ENCODE measurements around the gene CHI3L2. TPM values are rescaled to one million over a fixed set of nuclear protein-coding genes. Genes with fewer than 3 reads are reported as not detected.

Gene CHI3L2
- total and polyA plus RNA-seq, 10 of the 15 experiments (the other 5 are each of a cell fraction or from before 2014, with no cell fraction given): 37.1 to 508 (median 98.3) TPM

DNA sequence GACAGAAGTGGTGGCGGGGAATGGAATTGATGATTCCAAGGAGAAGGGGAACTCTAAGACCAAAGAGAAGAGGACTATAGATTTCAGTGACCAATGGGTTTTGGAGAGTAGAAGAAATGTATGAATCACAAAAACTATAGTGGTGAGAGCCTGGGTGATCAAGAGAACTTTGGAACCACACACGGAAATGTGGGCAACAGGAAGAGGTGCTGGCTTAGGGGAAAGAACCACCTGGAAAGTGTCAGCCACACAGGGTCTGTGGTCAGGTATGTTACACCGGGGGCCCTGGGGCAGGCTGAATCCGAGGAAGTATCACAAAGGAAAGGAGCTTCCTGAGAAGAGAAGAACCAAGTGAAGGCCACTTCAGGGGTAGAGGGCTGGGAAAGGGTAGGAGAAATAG lies 51.6 kb downstream of the CHI3L2 start:
- no TSS peak for BruUV-seq (replicated peaks)
- H3K79me2 ChIP-seq (ENCODE audit: control insufficient read depth, insufficient read depth, low read length): no peaks in the 10 kb centered on the region
- peaks cover 4% of the 10 kb centered on the region for H3K4me1 ChIP-seq (ENCODE audit: control insufficient read depth, insufficient read depth, low read length)
- no peak overlapping the region for H3K4me2 ChIP-seq (ENCODE audit: control insufficient read depth, insufficient read depth)
- H2AFZ ChIP-seq (ENCODE audit: control insufficient read depth, low read depth, low read length): no peak overlapping the region
- no peaks in the 10 kb centered on the region for H3K27me3 ChIP-seq (replicated peaks in 1 of 2; ENCODE audit: control insufficient read depth in 2 of 2, insufficient read depth in 2 of 2, low read length in 1 of 2)
- intact Hi-C loops (cut with micrococcal nuclease; ENCODE audit: unreplicated experiment) (no loop called here), in situ Hi-C loops (cut with MboI) (no loop called here)
- ATAC-seq (no peak), FAIRE-seq (no peak), DNase-seq (ENCODE audit: low read depth, low spot score) (no peak)
- peaks cover 3% of the 10 kb centered on the region; the same call in 2 of the 3 replicates for H3K9me3 ChIP-seq (replicated peaks; ENCODE audit: control insufficient read depth, insufficient read depth, low read length)
- SMC1A ChIA-PET (ENCODE audit: uncharacterized antibody, unreplicated experiment): no interaction called here
- TF ChIP-seq, protein P1, sequence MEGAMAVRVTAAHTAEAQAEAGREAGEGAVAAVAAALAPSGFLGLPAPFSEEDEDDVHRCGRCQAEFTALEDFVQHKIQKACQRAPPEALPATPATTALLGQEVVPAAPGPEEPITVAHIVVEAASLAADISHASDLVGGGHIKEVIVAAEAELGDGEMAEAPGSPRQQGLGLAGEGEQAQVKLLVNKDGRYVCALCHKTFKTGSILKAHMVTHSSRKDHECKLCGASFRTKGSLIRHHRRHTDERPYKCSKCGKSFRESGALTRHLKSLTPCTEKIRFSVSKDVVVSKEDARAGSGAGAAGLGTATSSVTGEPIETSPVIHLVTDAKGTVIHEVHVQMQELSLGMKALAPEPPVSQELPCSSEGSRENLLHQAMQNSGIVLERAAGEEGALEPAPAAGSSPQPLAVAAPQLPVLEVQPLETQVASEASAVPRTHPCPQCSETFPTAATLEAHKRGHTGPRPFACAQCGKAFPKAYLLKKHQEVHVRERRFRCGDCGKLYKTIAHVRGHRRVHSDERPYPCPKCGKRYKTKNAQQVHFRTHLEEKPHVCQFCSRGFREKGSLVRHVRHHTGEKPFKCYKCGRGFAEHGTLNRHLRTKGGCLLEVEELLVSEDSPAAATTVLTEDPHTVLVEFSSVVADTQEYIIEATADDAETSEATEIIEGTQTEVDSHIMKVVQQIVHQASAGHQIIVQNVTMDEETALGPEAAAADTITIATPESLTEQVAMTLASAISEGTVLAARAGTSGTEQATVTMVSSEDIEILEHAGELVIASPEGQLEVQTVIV (IDR thresholded peaks at IDR 0.05; ENCODE audit: borderline replicate concordance, partially characterized antibody): no peak
- TF ChIP-seq, protein P2, sequence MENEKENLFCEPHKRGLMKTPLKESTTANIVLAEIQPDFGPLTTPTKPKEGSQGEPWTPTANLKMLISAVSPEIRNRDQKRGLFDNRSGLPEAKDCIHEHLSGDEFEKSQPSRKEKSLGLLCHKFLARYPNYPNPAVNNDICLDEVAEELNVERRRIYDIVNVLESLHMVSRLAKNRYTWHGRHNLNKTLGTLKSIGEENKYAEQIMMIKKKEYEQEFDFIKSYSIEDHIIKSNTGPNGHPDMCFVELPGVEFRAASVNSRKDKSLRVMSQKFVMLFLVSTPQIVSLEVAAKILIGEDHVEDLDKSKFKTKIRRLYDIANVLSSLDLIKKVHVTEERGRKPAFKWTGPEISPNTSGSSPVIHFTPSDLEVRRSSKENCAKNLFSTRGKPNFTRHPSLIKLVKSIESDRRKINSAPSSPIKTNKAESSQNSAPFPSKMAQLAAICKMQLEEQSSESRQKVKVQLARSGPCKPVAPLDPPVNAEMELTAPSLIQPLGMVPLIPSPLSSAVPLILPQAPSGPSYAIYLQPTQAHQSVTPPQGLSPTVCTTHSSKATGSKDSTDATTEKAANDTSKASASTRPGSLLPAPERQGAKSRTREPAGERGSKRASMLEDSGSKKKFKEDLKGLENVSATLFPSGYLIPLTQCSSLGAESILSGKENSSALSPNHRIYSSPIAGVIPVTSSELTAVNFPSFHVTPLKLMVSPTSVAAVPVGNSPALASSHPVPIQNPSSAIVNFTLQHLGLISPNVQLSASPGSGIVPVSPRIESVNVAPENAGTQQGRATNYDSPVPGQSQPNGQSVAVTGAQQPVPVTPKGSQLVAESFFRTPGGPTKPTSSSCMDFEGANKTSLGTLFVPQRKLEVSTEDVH (IDR thresholded peaks at IDR 0.05; ENCODE audit: low read depth, partially characterized antibody): no peak
- CTCF ChIA-PET: no interaction called here
- WGBS (ENCODE audit: insufficient coverage, insufficient replicate concordance, low lambda C conversion rate, missing lambda C conversion rate): 67% methylated on average over 4 of the region's 4 CpGs
- H3K27ac ChIP-seq (ENCODE audit: control insufficient read depth, insufficient read depth): no peak overlapping the region
- H4K20me1 ChIP-seq (ENCODE audit: control insufficient read depth, insufficient read depth): no peaks in the 10 kb centered on the region
- POLR2A ChIA-PET: no interaction called here
- RAD21 ChIA-PET (ENCODE audit: unreplicated experiment): no interaction called here
- no peak overlapping the region for H3K4me3 ChIP-seq
- H3K9ac ChIP-seq (ENCODE audit: control insufficient read depth, insufficient read depth, low read length): no peak overlapping the region
- no peaks in the 10 kb centered on the region for H3K36me3 ChIP-seq (ENCODE audit: control insufficient read depth in 2 of 2, insufficient read depth in 2 of 2, low read length in 1 of 2)

Measured in GM12878 (cell line).